Psoas muscle (tissue), 8 donors: ENCODE data around the gene LMX1A. TPM values are rescaled to one million over a fixed set of nuclear protein-coding genes. Genes with fewer than 3 reads are reported as not detected.

Source experiments
- ATAC-seq, 4 donors: fragments of 200-7000 bp; cut with Tn5 transposase; one replicate each; pipeline ENCODE4 v1.9.1; 2020; ENCODE audit warnings: moderate library complexity in 3 of 4, mild to moderate bottlenecking in 2 of 4
- DNase-seq, 2 donors: peaks; one replicate each; pipeline ENCODE4 v3.0.0-alpha.2; 2020
- H3K27ac ChIP-seq: fragments of 200-600 bp; one replicate; pipeline ENCODE4 v1.8.0; 2022
- H3K27me3 ChIP-seq, 3 donors: fragments of 200-600 bp in 1 of 3; one replicate each; pipeline versions ENCODE4 v1.6.1 to v1.8.0; 2013 to 2022; ENCODE audit warnings: low read length in 2 of 3, mild to moderate bottlenecking in 2 of 3, moderate library complexity in 1 of 3; ENCODE audit not compliant: insufficient read depth in 3 of 3
- H3K36me3 ChIP-seq, 2 donors: fragments of 200-600 bp in 1 of 2; one replicate each; pipeline versions ENCODE4 v1.6.1 to v1.8.0; 2013 to 2022; ENCODE audit warnings: low read depth in 1 of 2, mild to moderate bottlenecking in 1 of 2, moderate library complexity in 1 of 2; ENCODE audit not compliant: insufficient read depth in 1 of 2
- H3K4me1 ChIP-seq: fragments of 200-600 bp; one replicate; pipeline ENCODE4 v1.8.0; 2022
- H3K4me3 ChIP-seq: fragments of 200-600 bp; one replicate; pipeline ENCODE4 v1.8.0; 2022; ENCODE audit warnings: mild to moderate bottlenecking
- H3K9me3 ChIP-seq: fragments of 200-600 bp; one replicate; pipeline ENCODE4 v1.8.0; 2022
- CTCF ChIP-seq: fragments of 200-600 bp; IDR thresholded peaks from one replicate; pipeline ENCODE4 v1.8.0; 2022; ENCODE audit warnings: antibody characterized with exemption
- WGBS, 3 donors: extraction: QIAGEN DNeasy Blood & Tissue Kit; methylation state at CpG; one replicate each; pipeline versions ENCODE4 v1.1.6 to v1.1.7; 2013; 5-methylcytosine and 5-hydroxymethylcytosine counted together
- intact Hi-C, 2 donors: fragments of 100-400 bp; cut with DNase I; formaldehyde crosslinking; loops; one replicate each; pipeline versions ENCODE4 v1.11.0 to v1.14.2; 2022
- polyA plus RNA-seq, 3 donors: library from polyadenylated mRNA; stranded (reverse); fragments of 200-250 nt; gene quantifications; one replicate each; pipeline ENCODE4 v1.2.3, GENCODE V29; 2013
- total RNA-seq, 4 donors: library from RNA; stranded (reverse); fragmentation: NEBNext Ultra II Directional in 2 of 4; extraction: Animal tissue kit (Norgen Biotek cat#: 25700) in 2 of 4; gene quantifications; one replicate each; pipeline versions ENCODE4 v1.2.1 to v1.2.4, GENCODE V29; 2021 to 2023
- donor health status: healthy with polysubstance abuse.
- donor health status: DM: no; HTN: no; CAD: no; lungs with moderate emphysema.
- donor health status: Bipolar disorder and iron deficiency.
- donor health status: healthy.
- donor health status: DM: yes; HTN: yes; CAD: no.
- donor health status: DM: no; HTN: no; CAD: no.
- donor health status: DM: no; HTN: no; CAD: no.
- donor health status: DM: yes; HTN: yes; CAD: no.

LMX1A gene
- total and polyA plus RNA-seq, 7 donors = 0.04 to 0.36 (median 0.16) TPM; not detected in 3

- ATAC-seq (no peak), DNase-seq (no peak)
- no peak for TF ChIP-seq CTCF
- WGBS, 3 donors = 70 to 79% (median 73%) methylated on average over 5 of the region's 5 CpGs
- no peak overlapping the region for H3K4me3 ChIP-seq
- no peak overlapping the region for H3K27ac ChIP-seq
- H3K27me3 ChIP-seq = peaks cover 0 to 5% (median 0%) of the 10 kb centered on the region in 3 donors
- intact Hi-C loops = no loop called here
- H3K4me1 ChIP-seq = peaks cover 10% of the 10 kb centered on the region
- no peaks in the 10 kb centered on the region for H3K9me3 ChIP-seq
- H3K36me3 ChIP-seq = no peaks in the 10 kb centered on the region
Observed at GRCh38 chr1:165371588-165372225, 15.2 kb upstream of the LMX1A start.

- H3K4me3 ChIP-seq = no peak overlapping the region
- no peak overlapping the region for H3K27ac ChIP-seq
- peak; percentile 94 for TF ChIP-seq CTCF
- H3K4me1 ChIP-seq = no peaks in the 10 kb centered on the region
- intact Hi-C loops = loop anchor here (2.0 to 5.0 kb wide), 2 partner anchors 111 to 227 kb away; no protein-coding TSS in a partner anchor
- ATAC-seq (peak in 3 of 4 donors; percentile 45 to 61 (median 56)), DNase-seq (peak; percentile 58 to 81)
- H3K27me3 ChIP-seq = no peaks in the 10 kb centered on the region
- WGBS, 3 donors = 18 to 24% (median 21%) methylated on average over 9 of the region's 9 CpGs
- H3K36me3 ChIP-seq = no peaks in the 10 kb centered on the region
- H3K9me3 ChIP-seq = no peaks in the 10 kb centered on the region
Observed at GRCh38 chr1:165369255-165369848, 12.8 kb upstream of the LMX1A start.

- DNase-seq = peak; percentile 79 to 86
- no peak overlapping the region for H3K27ac ChIP-seq
- peak; percentile 33 to 66 (median 48) for ATAC-seq
- intact Hi-C loops = loop anchor here (5.0 kb wide), 1 partner anchor 225 kb away; no protein-coding TSS in a partner anchor
- no peak overlapping the region for H3K4me3 ChIP-seq
- TF ChIP-seq CTCF = peak; percentile 96
- no peaks in the 10 kb centered on the region for H3K9me3 ChIP-seq
- no peaks in the 10 kb centered on the region for H3K27me3 ChIP-seq
- no peaks in the 10 kb centered on the region for H3K36me3 ChIP-seq
- H3K4me1 ChIP-seq = no peaks in the 10 kb centered on the region
- WGBS, 3 donors = 51 to 62% (median 57%) methylated on average over 7 of the region's 7 CpGs
Observed at GRCh38 chr1:165367375-165367993, 11.0 kb upstream of the LMX1A start.

GRCh38 chr1:165365341-165365740 is 8.8 kb upstream of the LMX1A start:
- Histone ChIP-seq H3K4me3 (no peak overlapping the region), H3K27me3 (peaks cover 0 to 1% (median 0%) of the 10 kb centered on the region in 3 donors), H3K4me1 (no peaks in the 10 kb centered on the region), H3K9me3 (no peaks in the 10 kb centered on the region), H3K27ac (no peak overlapping the region), H3K36me3 (no peaks in the 10 kb centered on the region)
- WGBS, 3 donors = 34 to 59% (median 41%) methylated on average over 2 of the region's 2 CpGs
- intact Hi-C loops = loop anchor here (2.0 to 5.0 kb wide), 2 partner anchors 107 to 223 kb away; no protein-coding TSS in a partner anchor
- peak in 2 of 4 donors; percentile 25 to 50 for ATAC-seq
- TF ChIP-seq CTCF = no peak
- DNase-seq = no peak
